HepG2 (cell line): Measurements from ENCODE around the gene ARHGAP15. TPM values are rescaled to one million over a fixed set of nuclear protein-coding genes. Genes with fewer than 3 reads are reported as not detected.

Experiments
- ATAC-seq: fragments of 200-7000 bp; cut with Tn5 transposase; 3 replicates; pipeline ENCODE4 v1.9.1; 2020; ENCODE audit warnings: mild to moderate bottlenecking, moderate library complexity
- BruUV-seq: library from RNA; stranded (reverse); fragments of 400-500 nt; replicated peaks from 2 replicates; lab custom pipeline; 2021; lab: Mats Ljungman, UMichigan
- CTCF ChIA-PET: fragments of 300-600 bp; formaldehyde crosslinking; extraction: SDS; loops from one replicate; lab custom pipeline; 2021; ENCODE audit warnings: low total read pairs, inconsistent platforms, low intra/inter-chr PET ratio; lab: Yijun Ruan, JAX
- POLR2A ChIA-PET: fragments of 350-600 bp; sonication (Branson Sonifier 250); formaldehyde crosslinking; loops from one replicate; lab custom pipeline; 2020; ENCODE audit warnings: antibody characterized with exemption, inconsistent platforms; lab: Yijun Ruan, JAX
- DNase-seq: peaks from one replicate; pipeline ENCODE4 v3.0.0-alpha.2; 2015; ENCODE audit warnings: low spot score
- FAIRE-seq: peaks from 3 replicates; lab custom pipeline; 2011; peaks lifted over from hg19 to GRCh38; lab: Jason Lieb, UNC
- H2AFZ ChIP-seq: one replicate; pipeline ENCODE4 v1.6.1; 2011; ENCODE audit warnings: low read length, inconsistent platforms
- H3K27ac ChIP-seq: fragments of 300-600 bp; 3 replicates; pipeline ENCODE4 v1.8.0; 2011; ENCODE audit warnings: mixed run types, mild to moderate bottlenecking, mixed read lengths, low read length, inconsistent platforms; ENCODE audit not compliant: insufficient read depth; ENCODE audit errors: extremely low read length
- H3K27me3 ChIP-seq, 2 experiments: fragments of 200-600 bp in 1 of 2; 2 replicates in 1 of 2; 3 replicates in 1 of 2; pipeline versions ENCODE4 v1.6.0 to v1.8.0; 2011; ENCODE audit warnings: low read length in 2 of 2, mild to moderate bottlenecking in 2 of 2, moderate library complexity in 2 of 2, inconsistent platforms in 1 of 2; ENCODE audit not compliant: insufficient read depth in 2 of 2, control insufficient read depth in 1 of 2
- H3K36me3 ChIP-seq, 2 experiments: fragments of 200-600 bp in 1 of 2; replicated peaks in 1 of 2; 2 replicates in 1 of 2; 3 replicates in 1 of 2; pipeline versions ENCODE4 v1.5.1 to v1.8.0; 2011; ENCODE audit warnings: low read length in 2 of 2, inconsistent platforms in 1 of 2; ENCODE audit not compliant: insufficient read depth in 2 of 2, control insufficient read depth in 1 of 2
- H3K4me1 ChIP-seq: 2 replicates; pipeline ENCODE4 v1.5.1; 2012; ENCODE audit warnings: low read length, inconsistent platforms; ENCODE audit not compliant: insufficient read depth
- H3K4me2 ChIP-seq: 2 replicates; pipeline ENCODE4 v1.6.0; 2011; ENCODE audit warnings: low read depth, low read length, inconsistent platforms
- H3K4me3 ChIP-seq, 3 experiments: fragments of 200-600 bp in 1 of 3; sonication (generic), shearing (Covaris generic) in 1 of 3; replicated peaks in 1 of 3; 2 replicates each; pipeline ENCODE4 v1.5.1; 2011 to 2016; ENCODE audit warnings: low read length in 3 of 3, inconsistent platforms in 2 of 3, low read depth in 2 of 3, mild to moderate bottlenecking in 2 of 3, control low read depth in 1 of 3, mixed read lengths in 1 of 3; ENCODE audit not compliant: insufficient read depth in 1 of 3
- H3K79me2 ChIP-seq: one replicate; pipeline ENCODE4 v1.6.1; 2011; ENCODE audit warnings: low read length, inconsistent platforms; ENCODE audit not compliant: insufficient read depth
- H3K9ac ChIP-seq: 2 replicates; pipeline ENCODE4 v1.6.0; 2011; ENCODE audit warnings: mild to moderate bottlenecking, low read depth, low read length, inconsistent platforms; ENCODE audit not compliant: insufficient read depth
- H3K9me3 ChIP-seq: 2 replicates; pipeline ENCODE4 v1.5.1; 2012; ENCODE audit warnings: mild to moderate bottlenecking, low read length
- H4K20me1 ChIP-seq: 2 replicates; pipeline ENCODE4 v1.6.0; 2011; ENCODE audit warnings: inconsistent platforms, mild to moderate bottlenecking, low read length, moderate library complexity; ENCODE audit not compliant: insufficient read depth
- AGO1 ChIP-seq: fragments of 200-400 bp; formaldehyde crosslinking; IDR thresholded peaks from 2 replicates; pipeline ENCODE4 v1.6.1; 2017; ENCODE audit warnings: mild to moderate bottlenecking, low read depth, low read length, moderate library complexity; ENCODE audit not compliant: poor library complexity, severe bottlenecking
- CREB1 ChIP-seq, 2 experiments: fragments of 450-650 bp in 1 of 2; IDR thresholded peaks; 2 replicates each; pipeline ENCODE4 v1.6.1; 2016 to 2017; ENCODE audit warnings: control low read depth in 1 of 2, mild to moderate bottlenecking in 1 of 2, missing compliant biosample characterization in 1 of 2, missing genetic modification characterization in 1 of 2
- FOXO1 ChIP-seq: sonication (generic); formaldehyde crosslinking; IDR thresholded peaks from 2 replicates; pipeline ENCODE4 v1.4.0; 2020; ENCODE audit warnings: missing genetic modification reagents
- NCOA2 ChIP-seq: sonication (generic); formaldehyde crosslinking; IDR thresholded peaks from 2 replicates; pipeline ENCODE4 v1.8.0; 2022; ENCODE audit warnings: inconsistent platforms
- NFYB ChIP-seq: sonication (generic); formaldehyde crosslinking; IDR thresholded peaks from 2 replicates; pipeline ENCODE4 v1.4.0; 2020; ENCODE audit warnings: missing genetic modification reagents
- PRDM4 ChIP-seq: sonication (generic); formaldehyde crosslinking; IDR thresholded peaks from 2 replicates; pipeline ENCODE4 v1.9.0; 2021; ENCODE audit warnings: missing genetic modification reagents, borderline replicate concordance
- TOPORS ChIP-seq: sonication (generic); formaldehyde crosslinking; IDR thresholded peaks from 2 replicates; pipeline ENCODE4 v1.8.0; 2023; ENCODE audit warnings: mild to moderate bottlenecking, missing genetic modification reagents
- ZNF12 ChIP-seq: sonication (generic); formaldehyde crosslinking; IDR thresholded peaks from 2 replicates; pipeline ENCODE4 v1.5.0; 2020; ENCODE audit warnings: missing genetic modification reagents
- ZNF234 ChIP-seq: sonication (generic); formaldehyde crosslinking; conservative IDR thresholded peaks from 2 replicates; pipeline ENCODE4 v1.5.1; 2020; ENCODE audit warnings: mild to moderate bottlenecking, missing genetic modification reagents
- ZSCAN21 ChIP-seq: sonication (generic); formaldehyde crosslinking; IDR thresholded peaks from 2 replicates; pipeline ENCODE4 v1.8.0; 2022; ENCODE audit warnings: mild to moderate bottlenecking, missing genetic modification reagents, moderate library complexity, borderline replicate concordance
- WGBS: methylation state at CpG from one replicate; pipeline ENCODE4 v1.1.6; 2017; ENCODE audit warnings: low lambda C conversion rate; 5-methylcytosine and 5-hydroxymethylcytosine counted together
- in situ Hi-C: cut with HindIII; loops from 2 replicates; pipeline ENCODE4 v1.10.0; 2017; ENCODE audit warnings: low pct_unique_long_range_greater_than_20kb; ENCODE audit not compliant: extremely low pct_ligation_motif_present
- intact Hi-C: fragments of 100-400 bp; cut with micrococcal nuclease; formaldehyde crosslinking; loops from one replicate; pipeline ENCODE4 v1.10.0; 2022; ENCODE audit not compliant: unreplicated experiment
- polyA plus RNA-seq, 8 experiments: library from polyadenylated mRNA; depleted of rRNA in 3 of 8; stranded (reverse) in 7 of 8; unstranded in 1 of 8; fragments of >200 nt; fragmentation: Illumina TruSeq in 4 of 8; extraction: Trizol in 4 of 8; gene quantifications; 2 replicates each; pipeline versions ENCODE4 v1.2.1 to v1.2.3, GENCODE V29; 2011 to 2016; ENCODE audit warnings: low read depth in 4 of 8, missing spikeins in 1 of 8, mixed read lengths in 1 of 8; ENCODE audit not compliant: insufficient read depth in 1 of 8
- total RNA-seq, 5 experiments: library from RNA; depleted of rRNA; stranded (reverse); fragments of >200 nt; fragmentation: Illumina TruSeq; extraction: Trizol; gene quantifications; 2 replicates each; pipeline ENCODE4 v1.2.3, GENCODE V29; 2016; ENCODE audit warnings: low read depth in 1 of 5

ARHGAP15 gene
- total and polyA plus RNA-seq, 2 of the 13 experiments (the other 11 are each of a cell fraction or from before 2014, with no cell fraction given), result 0.04 TPM; not detected in 1

GRCh38 chr2:143476336-143477087 is 347.3 kb downstream of the ARHGAP15 start:
- DNase-seq (no peak), FAIRE-seq (no peak), ATAC-seq (no peak)
- Histone ChIP-seq H3K27me3 (no peaks in the 10 kb centered on the region), H4K20me1 (no peaks in the 10 kb centered on the region), H3K9ac (no peak overlapping the region), H2AFZ (no peak overlapping the region), H3K79me2 (no peaks in the 10 kb centered on the region), H3K4me3 (no peak overlapping the region), H3K27ac (no peak overlapping the region), H3K4me2 (no peak overlapping the region), H3K9me3 (no peaks in the 10 kb centered on the region), H3K4me1 (no peaks in the 10 kb centered on the region), H3K36me3 (no peaks in the 10 kb centered on the region)
- no peak for TF ChIP-seq ZNF234
- TF ChIP-seq CREB1 (IDR thresholded peaks at IDR 0.05), result no peak
- no peak for TF ChIP-seq CREB1 (CRISPR knock-in tag; IDR thresholded peaks at IDR 0.05)
- TF ChIP-seq ZNF12, result no peak
- no peak for TF ChIP-seq AGO1
- TF ChIP-seq PRDM4 (CRISPR knock-in tag), result no peak
- TF ChIP-seq NCOA2 (CRISPR knock-in tag), result no peak
- TF ChIP-seq TOPORS, result no peak
- TF ChIP-seq NFYB (CRISPR knock-in tag), result no peak
- TF ChIP-seq ZSCAN21 (CRISPR knock-in tag), result no peak
- TF ChIP-seq FOXO1, result no peak
- no TSS peak for BruUV-seq
- WGBS, result 39% methylated on average over 2 of the region's 2 CpGs
- CTCF ChIA-PET, result no interaction called here
- POLR2A ChIA-PET, result no interaction called here
- in situ Hi-C loops, result no loop called here
- intact Hi-C loops, result no loop called here
